ENCODE data around the gene NDUFC1. TPM values are rescaled to one million over a fixed set of nuclear protein-coding genes. Genes with fewer than 3 reads are reported as not detected.

Gene NDUFC1
- total and polyA plus RNA-seq, 9 of the 15 experiments (the other 6 are each of a cell fraction or from before 2014, with no cell fraction given) = 58.9 to 378 (median 120) TPM

DNA sequence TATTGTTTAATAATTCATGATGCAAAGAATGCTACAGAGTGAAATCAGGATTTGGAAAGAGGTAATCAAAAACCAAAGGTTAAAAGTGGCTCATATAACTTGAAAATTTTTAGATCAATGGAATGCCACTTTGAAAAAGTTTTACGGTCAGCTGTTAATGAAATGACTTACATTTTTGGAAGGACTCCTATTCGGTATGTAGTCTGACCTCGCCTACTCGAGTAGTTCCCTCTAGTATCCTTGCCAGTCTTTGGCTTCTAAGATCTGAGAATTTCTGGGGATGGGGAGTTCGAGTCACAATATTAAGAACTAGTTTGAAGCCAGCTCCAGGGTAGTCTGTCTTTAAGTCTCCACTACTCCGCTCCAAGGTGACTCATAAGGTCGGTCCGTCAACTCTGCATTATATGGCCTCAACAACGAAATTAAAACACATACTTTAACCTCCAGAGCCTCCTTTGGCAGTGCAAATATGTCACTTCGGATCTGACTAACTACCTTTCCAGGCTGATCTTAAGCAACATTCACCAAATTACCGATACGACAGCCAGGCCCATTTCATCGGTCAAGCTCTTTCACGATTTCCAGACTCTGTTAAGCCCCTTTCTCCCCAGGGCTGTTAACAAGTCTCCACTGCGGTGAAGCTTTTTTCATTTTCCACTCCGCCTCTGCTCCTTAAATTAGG, 1.7 kb downstream of the NDUFC1 start (continued):
- TF ChIP-seq, protein P1, sequence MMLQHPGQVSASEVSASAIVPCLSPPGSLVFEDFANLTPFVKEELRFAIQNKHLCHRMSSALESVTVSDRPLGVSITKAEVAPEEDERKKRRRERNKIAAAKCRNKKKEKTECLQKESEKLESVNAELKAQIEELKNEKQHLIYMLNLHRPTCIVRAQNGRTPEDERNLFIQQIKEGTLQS (IDR thresholded peaks at IDR 0.05) = peak; percentile 79
- TF ChIP-seq, protein P1 (CRISPR knock-in tag; conservative IDR thresholded peaks at IDR 0.05) = no peak
- TF ChIP-seq, protein P2, sequence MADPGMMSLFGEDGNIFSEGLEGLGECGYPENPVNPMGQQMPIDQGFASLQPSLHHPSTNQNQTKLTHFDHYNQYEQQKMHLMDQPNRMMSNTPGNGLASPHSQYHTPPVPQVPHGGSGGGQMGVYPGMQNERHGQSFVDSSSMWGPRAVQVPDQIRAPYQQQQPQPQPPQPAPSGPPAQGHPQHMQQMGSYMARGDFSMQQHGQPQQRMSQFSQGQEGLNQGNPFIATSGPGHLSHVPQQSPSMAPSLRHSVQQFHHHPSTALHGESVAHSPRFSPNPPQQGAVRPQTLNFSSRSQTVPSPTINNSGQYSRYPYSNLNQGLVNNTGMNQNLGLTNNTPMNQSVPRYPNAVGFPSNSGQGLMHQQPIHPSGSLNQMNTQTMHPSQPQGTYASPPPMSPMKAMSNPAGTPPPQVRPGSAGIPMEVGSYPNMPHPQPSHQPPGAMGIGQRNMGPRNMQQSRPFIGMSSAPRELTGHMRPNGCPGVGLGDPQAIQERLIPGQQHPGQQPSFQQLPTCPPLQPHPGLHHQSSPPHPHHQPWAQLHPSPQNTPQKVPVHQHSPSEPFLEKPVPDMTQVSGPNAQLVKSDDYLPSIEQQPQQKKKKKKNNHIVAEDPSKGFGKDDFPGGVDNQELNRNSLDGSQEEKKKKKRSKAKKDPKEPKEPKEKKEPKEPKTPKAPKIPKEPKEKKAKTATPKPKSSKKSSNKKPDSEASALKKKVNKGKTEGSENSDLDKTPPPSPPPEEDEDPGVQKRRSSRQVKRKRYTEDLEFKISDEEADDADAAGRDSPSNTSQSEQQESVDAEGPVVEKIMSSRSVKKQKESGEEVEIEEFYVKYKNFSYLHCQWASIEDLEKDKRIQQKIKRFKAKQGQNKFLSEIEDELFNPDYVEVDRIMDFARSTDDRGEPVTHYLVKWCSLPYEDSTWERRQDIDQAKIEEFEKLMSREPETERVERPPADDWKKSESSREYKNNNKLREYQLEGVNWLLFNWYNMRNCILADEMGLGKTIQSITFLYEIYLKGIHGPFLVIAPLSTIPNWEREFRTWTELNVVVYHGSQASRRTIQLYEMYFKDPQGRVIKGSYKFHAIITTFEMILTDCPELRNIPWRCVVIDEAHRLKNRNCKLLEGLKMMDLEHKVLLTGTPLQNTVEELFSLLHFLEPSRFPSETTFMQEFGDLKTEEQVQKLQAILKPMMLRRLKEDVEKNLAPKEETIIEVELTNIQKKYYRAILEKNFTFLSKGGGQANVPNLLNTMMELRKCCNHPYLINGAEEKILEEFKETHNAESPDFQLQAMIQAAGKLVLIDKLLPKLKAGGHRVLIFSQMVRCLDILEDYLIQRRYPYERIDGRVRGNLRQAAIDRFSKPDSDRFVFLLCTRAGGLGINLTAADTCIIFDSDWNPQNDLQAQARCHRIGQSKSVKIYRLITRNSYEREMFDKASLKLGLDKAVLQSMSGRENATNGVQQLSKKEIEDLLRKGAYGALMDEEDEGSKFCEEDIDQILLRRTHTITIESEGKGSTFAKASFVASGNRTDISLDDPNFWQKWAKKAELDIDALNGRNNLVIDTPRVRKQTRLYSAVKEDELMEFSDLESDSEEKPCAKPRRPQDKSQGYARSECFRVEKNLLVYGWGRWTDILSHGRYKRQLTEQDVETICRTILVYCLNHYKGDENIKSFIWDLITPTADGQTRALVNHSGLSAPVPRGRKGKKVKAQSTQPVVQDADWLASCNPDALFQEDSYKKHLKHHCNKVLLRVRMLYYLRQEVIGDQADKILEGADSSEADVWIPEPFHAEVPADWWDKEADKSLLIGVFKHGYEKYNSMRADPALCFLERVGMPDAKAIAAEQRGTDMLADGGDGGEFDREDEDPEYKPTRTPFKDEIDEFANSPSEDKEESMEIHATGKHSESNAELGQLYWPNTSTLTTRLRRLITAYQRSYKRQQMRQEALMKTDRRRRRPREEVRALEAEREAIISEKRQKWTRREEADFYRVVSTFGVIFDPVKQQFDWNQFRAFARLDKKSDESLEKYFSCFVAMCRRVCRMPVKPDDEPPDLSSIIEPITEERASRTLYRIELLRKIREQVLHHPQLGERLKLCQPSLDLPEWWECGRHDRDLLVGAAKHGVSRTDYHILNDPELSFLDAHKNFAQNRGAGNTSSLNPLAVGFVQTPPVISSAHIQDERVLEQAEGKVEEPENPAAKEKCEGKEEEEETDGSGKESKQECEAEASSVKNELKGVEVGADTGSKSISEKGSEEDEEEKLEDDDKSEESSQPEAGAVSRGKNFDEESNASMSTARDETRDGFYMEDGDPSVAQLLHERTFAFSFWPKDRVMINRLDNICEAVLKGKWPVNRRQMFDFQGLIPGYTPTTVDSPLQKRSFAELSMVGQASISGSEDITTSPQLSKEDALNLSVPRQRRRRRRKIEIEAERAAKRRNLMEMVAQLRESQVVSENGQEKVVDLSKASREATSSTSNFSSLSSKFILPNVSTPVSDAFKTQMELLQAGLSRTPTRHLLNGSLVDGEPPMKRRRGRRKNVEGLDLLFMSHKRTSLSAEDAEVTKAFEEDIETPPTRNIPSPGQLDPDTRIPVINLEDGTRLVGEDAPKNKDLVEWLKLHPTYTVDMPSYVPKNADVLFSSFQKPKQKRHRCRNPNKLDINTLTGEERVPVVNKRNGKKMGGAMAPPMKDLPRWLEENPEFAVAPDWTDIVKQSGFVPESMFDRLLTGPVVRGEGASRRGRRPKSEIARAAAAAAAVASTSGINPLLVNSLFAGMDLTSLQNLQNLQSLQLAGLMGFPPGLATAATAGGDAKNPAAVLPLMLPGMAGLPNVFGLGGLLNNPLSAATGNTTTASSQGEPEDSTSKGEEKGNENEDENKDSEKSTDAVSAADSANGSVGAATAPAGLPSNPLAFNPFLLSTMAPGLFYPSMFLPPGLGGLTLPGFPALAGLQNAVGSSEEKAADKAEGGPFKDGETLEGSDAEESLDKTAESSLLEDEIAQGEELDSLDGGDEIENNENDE (IDR thresholded peaks at IDR 0.05; ENCODE audit: low read depth, low read length) = no peak
- TF ChIP-seq HMBOX1 (IDR thresholded peaks at IDR 0.05) = peak; percentile 74
- TF ChIP-seq MLLT1 (IDR thresholded peaks at IDR 0.05) = peak in 1 of 2 experiments; percentile 86; a peak in 2 of 4 replicates
- TF ChIP-seq SMARCC2 (IDR thresholded peaks at IDR 0.05; ENCODE audit: low read depth) = no peak
- no peak for TF ChIP-seq NEUROD1 (IDR thresholded peaks at IDR 0.05; ENCODE audit: borderline replicate concordance, low read depth, low read length, partially characterized antibody)
- TF ChIP-seq CHAMP1 (IDR thresholded peaks at IDR 0.05) = no peak
- TF ChIP-seq SP1 (CRISPR knock-in tag; IDR thresholded peaks at IDR 0.05) = no peak

Measured in K562 (cell line).